ENCODE measurements around the gene CHCHD3.

- TF ChIP-seq POLR2A (IDR thresholded peaks at IDR 0.05): no peak
- TF ChIP-seq, protein P1, sequence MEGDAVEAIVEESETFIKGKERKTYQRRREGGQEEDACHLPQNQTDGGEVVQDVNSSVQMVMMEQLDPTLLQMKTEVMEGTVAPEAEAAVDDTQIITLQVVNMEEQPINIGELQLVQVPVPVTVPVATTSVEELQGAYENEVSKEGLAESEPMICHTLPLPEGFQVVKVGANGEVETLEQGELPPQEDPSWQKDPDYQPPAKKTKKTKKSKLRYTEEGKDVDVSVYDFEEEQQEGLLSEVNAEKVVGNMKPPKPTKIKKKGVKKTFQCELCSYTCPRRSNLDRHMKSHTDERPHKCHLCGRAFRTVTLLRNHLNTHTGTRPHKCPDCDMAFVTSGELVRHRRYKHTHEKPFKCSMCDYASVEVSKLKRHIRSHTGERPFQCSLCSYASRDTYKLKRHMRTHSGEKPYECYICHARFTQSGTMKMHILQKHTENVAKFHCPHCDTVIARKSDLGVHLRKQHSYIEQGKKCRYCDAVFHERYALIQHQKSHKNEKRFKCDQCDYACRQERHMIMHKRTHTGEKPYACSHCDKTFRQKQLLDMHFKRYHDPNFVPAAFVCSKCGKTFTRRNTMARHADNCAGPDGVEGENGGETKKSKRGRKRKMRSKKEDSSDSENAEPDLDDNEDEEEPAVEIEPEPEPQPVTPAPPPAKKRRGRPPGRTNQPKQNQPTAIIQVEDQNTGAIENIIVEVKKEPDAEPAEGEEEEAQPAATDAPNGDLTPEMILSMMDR (IDR thresholded peaks at IDR 0.05): no peak
Measured at GRCh38 chr7:132993377-132994013, 88.4 kb downstream of the CHCHD3 start.

Data from right lobe of liver (tissue), 4 donors.